GM12878 (cell line): Measurements from ENCODE around the gene STARD10. TPM values are rescaled to one million over a fixed set of nuclear protein-coding genes. Genes with fewer than 3 reads are reported as not detected.
A peak's percentile ranks its signal among the peaks of the same experiment; 100 is the strongest.

Source experiments
- ATAC-seq: fragments of 200-7000 bp; cut with Tn5 transposase; 3 replicates; pipeline ENCODE4 v1.9.1; 2020; ENCODE audit warnings: mild to moderate bottlenecking, moderate library complexity
- Bru-seq: library from RNA; stranded (reverse); fragments of 400-500 nt; gene quantifications from one replicate; lab custom pipeline; 2021; lab: Mats Ljungman, UMichigan
- BruChase-seq, 2 experiments: library from RNA; stranded (reverse); fragments of 400-500 nt; gene quantifications; one replicate each; lab custom pipeline; 2021; lab: Mats Ljungman, UMichigan
- BruUV-seq: library from RNA; stranded (reverse); fragments of 400-500 nt; replicated peaks from 2 replicates; lab custom pipeline; 2021; lab: Mats Ljungman, UMichigan
- CTCF ChIA-PET: fragments of 300-600 bp; sonication (Branson Sonifier 250); formaldehyde crosslinking; extraction: SDS; loops from one replicate; lab custom pipeline; 2021; ENCODE audit warnings: inconsistent platforms; lab: Yijun Ruan, JAX
- POLR2A ChIA-PET: fragments of 350-600 bp; formaldehyde crosslinking; extraction: SDS; loops from one replicate; lab custom pipeline; 2021; ENCODE audit warnings: inconsistent platforms; lab: Charles Lee
- RAD21 ChIA-PET: fragments of 300-600 bp; sonication (Branson Sonifier 250); formaldehyde crosslinking; loops from one replicate; lab custom pipeline; 2023; ENCODE audit warnings: antibody characterized with exemption; ENCODE audit not compliant: unreplicated experiment; lab: Charles Lee
- SMC1A ChIA-PET: fragments of 300-600 bp; sonication (Branson Sonifier 250); formaldehyde crosslinking; loops from one replicate; lab custom pipeline; 2023; ENCODE audit not compliant: unreplicated experiment, uncharacterized antibody; lab: Charles Lee
- DNase-seq: peaks from one replicate; pipeline ENCODE4 v3.0.0-alpha.2; 2011; ENCODE audit warnings: low read depth, low spot score
- FAIRE-seq: peaks from 3 replicates; lab custom pipeline; 2011; peaks lifted over from hg19 to GRCh38; lab: Jason Lieb, UNC
- H2AFZ ChIP-seq: 2 replicates; pipeline ENCODE4 v1.6.0; 2011; ENCODE audit warnings: low read depth, low read length, control low read depth; ENCODE audit not compliant: control insufficient read depth
- H3K27ac ChIP-seq: 2 replicates; pipeline ENCODE4 v1.5.1; 2011; ENCODE audit warnings: control low read depth; ENCODE audit not compliant: control insufficient read depth, insufficient read depth
- H3K27me3 ChIP-seq, 2 experiments: replicated peaks in 1 of 2; 2 replicates each; pipeline versions ENCODE4 v1.6.0 to v1.6.1; 2011; ENCODE audit warnings: low read length in 1 of 2; ENCODE audit not compliant: control insufficient read depth in 2 of 2, insufficient read depth in 2 of 2
- H3K36me3 ChIP-seq, 2 experiments: 2 replicates each; pipeline ENCODE4 v1.5.1; 2011; ENCODE audit warnings: low read length in 1 of 2; ENCODE audit not compliant: control insufficient read depth in 2 of 2, insufficient read depth in 2 of 2
- H3K4me1 ChIP-seq: 2 replicates; pipeline ENCODE4 v1.6.1; 2011; ENCODE audit warnings: mild to moderate bottlenecking, low read length, moderate library complexity, mixed read lengths; ENCODE audit not compliant: control insufficient read depth, insufficient read depth
- H3K4me2 ChIP-seq: 2 replicates; pipeline ENCODE4 v1.6.0; 2011; ENCODE audit warnings: control low read depth; ENCODE audit not compliant: control insufficient read depth, insufficient read depth
- H3K4me3 ChIP-seq: fragments of 200-600 bp; sonication (generic); 2 replicates; pipeline ENCODE4 v1.5.1; 2016
- H3K79me2 ChIP-seq: 2 replicates; pipeline ENCODE4 v1.6.0; 2011; ENCODE audit warnings: low read length; ENCODE audit not compliant: control insufficient read depth, insufficient read depth
- H3K9ac ChIP-seq: 2 replicates; pipeline ENCODE4 v1.8.0; 2011; ENCODE audit warnings: low read length, control low read depth, mixed read lengths; ENCODE audit not compliant: control insufficient read depth, insufficient read depth
- H3K9me3 ChIP-seq: replicated peaks from 3 replicates; pipeline ENCODE4 v1.5.1; 2011; ENCODE audit warnings: mild to moderate bottlenecking, low read length; ENCODE audit not compliant: control insufficient read depth, insufficient read depth
- H4K20me1 ChIP-seq: 2 replicates; pipeline ENCODE4 v1.6.0; 2011; ENCODE audit not compliant: control insufficient read depth, insufficient read depth
- CHD2 ChIP-seq: IDR thresholded peaks from 2 replicates; pipeline ENCODE4 v1.6.1; 2011; ENCODE audit warnings: low read depth, low read length, improper control_type of control experiment, borderline replicate concordance
- PML ChIP-seq: IDR thresholded peaks from 2 replicates; pipeline ENCODE4 v1.6.1; 2012; ENCODE audit warnings: low read length, inconsistent platforms
- RB1 ChIP-seq: fragments of 450-650 bp; formaldehyde crosslinking; IDR thresholded peaks from 2 replicates; pipeline ENCODE4 v1.6.1; 2017; ENCODE audit warnings: mild to moderate bottlenecking, borderline replicate concordance
- RELA ChIP-seq: fragments of 450-650 bp; IDR thresholded peaks from 2 replicates; pipeline ENCODE4 v1.8.0; 2014; ENCODE audit warnings: borderline replicate concordance; ENCODE audit not compliant: partially characterized antibody
- SP1 ChIP-seq: IDR thresholded peaks from one replicate; pipeline ENCODE4 v1.6.1; 2011; ENCODE audit warnings: low read depth, low read length
- TAF1 ChIP-seq: IDR thresholded peaks from 2 replicates; pipeline ENCODE4 v1.6.1; 2011; ENCODE audit warnings: mild to moderate bottlenecking, low read depth, low read length, borderline replicate concordance
- WGBS: methylation state at CpG from one replicate; pipeline ENCODE4 v1.1.6; 2016; ENCODE audit warnings: low lambda C conversion rate; ENCODE audit not compliant: insufficient replicate concordance, insufficient coverage; ENCODE audit errors: missing lambda C conversion rate; 5-methylcytosine and 5-hydroxymethylcytosine counted together
- in situ Hi-C: fragments of 300-500 bp; cut with MboI; formaldehyde crosslinking; loops from 9 replicates; pipeline ENCODE4 v1.14.3; 2018; ENCODE audit warnings: mixed read lengths
- intact Hi-C: fragments of 100-400 bp; cut with micrococcal nuclease; formaldehyde crosslinking; loops from one replicate; pipeline ENCODE4 v1.14.2; 2022; ENCODE audit not compliant: unreplicated experiment
- long read RNA-seq, 2 experiments: library from polyadenylated mRNA; unstranded; transcript quantifications; one replicate each; pipeline ENCODE4 v2.0.0, GENCODE V29; 2019 to 2020
- polyA minus RNA-seq, 3 experiments: library from RNA; depleted of rRNA, polyadenylated mRNA; stranded (reverse); fragments of >200 nt; gene quantifications; 2 replicates each; pipeline ENCODE4 v1.2.3, GENCODE V29; 2011
- polyA plus RNA-seq, 11 experiments: library from polyadenylated mRNA; depleted of rRNA in 4 of 11; unstranded in 6 of 11; stranded (reverse) in 5 of 11; fragments of >200 nt; fragmentation: Nextera tagmentation in 4 of 11; fragmentation: Illumina TruSeq in 1 of 11; extraction: Ambion mirVana in 4 of 11; extraction: Trizol in 1 of 11; gene quantifications; 1 replicate in 1 of 11; 2 replicates in 10 of 11; pipeline versions ENCODE4 v1.2.1 to v1.2.3, GENCODE V29; 2011 to 2016; ENCODE audit warnings: inconsistent platforms in 2 of 11, missing spikeins in 2 of 11, low read depth in 1 of 11
- total RNA-seq, 4 experiments: library from RNA; depleted of rRNA in 3 of 4; stranded (reverse); fragments of >200 nt in 3 of 4; fragmentation: Illumina TruSeq in 1 of 4; extraction: Trizol in 1 of 4; gene quantifications; 2 replicates each; pipeline versions ENCODE4 v1.2.1 to v1.2.3, GENCODE V29; 2013 to 2021
- TF ChIP-seq, protein P1 (sequence below): fragments of 450-650 bp; IDR thresholded peaks from 2 replicates; pipeline ENCODE4 v1.6.1; 2016; ENCODE audit warnings: mild to moderate bottlenecking, moderate library complexity, borderline replicate concordance
- TF ChIP-seq, protein P2 (sequence below): IDR thresholded peaks from 2 replicates; pipeline ENCODE4 v1.6.1; 2011; ENCODE audit warnings: borderline replicate concordance, low read depth, mild to moderate bottlenecking, moderate library complexity, mixed read lengths, low read length; ENCODE audit not compliant: insufficient read depth; ENCODE audit errors: extremely low read length

The STARD10 gene, protein sequence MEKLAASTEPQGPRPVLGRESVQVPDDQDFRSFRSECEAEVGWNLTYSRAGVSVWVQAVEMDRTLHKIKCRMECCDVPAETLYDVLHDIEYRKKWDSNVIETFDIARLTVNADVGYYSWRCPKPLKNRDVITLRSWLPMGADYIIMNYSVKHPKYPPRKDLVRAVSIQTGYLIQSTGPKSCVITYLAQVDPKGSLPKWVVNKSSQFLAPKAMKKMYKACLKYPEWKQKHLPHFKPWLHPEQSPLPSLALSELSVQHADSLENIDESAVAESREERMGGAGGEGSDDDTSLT
- 13.8 and 14.9 TPM in 2 replicates for total RNA-seq (2013; cell fraction: nucleolus; rRNA removed)
- total RNA-seq (2014; rRNA removed) = 29.0 and 29.3 TPM in 2 replicates
- total RNA-seq (2014; rRNA removed; fragmentation: Illumina TruSeq; extraction: Trizol) = 21.7 and 22.2 TPM in 2 replicates
- 24.0 and 29.8 TPM in 2 replicates for total RNA-seq (2021)
- 5.4 TPM for polyA plus RNA-seq (2011; ENCODE audit: low read depth)
- polyA plus RNA-seq (2011; rRNA removed) = 28.0 and 43.2 TPM in 2 replicates
- polyA plus RNA-seq (2011; cell fraction: cytosol; rRNA removed) = 50.3 and 60.8 TPM in 2 replicates
- 34.3 and 35.5 TPM in 2 replicates for polyA plus RNA-seq (2011; cell fraction: nucleus; rRNA removed)
- polyA plus RNA-seq (2012) = 18.6 and 21.8 TPM in 2 replicates
- polyA plus RNA-seq (2014; fragmentation: Illumina TruSeq; extraction: Trizol) = 23.7 and 24.4 TPM in 2 replicates
- polyA plus RNA-seq (2014; fragmentation: Nextera tagmentation; extraction: Ambion mirVana) = under 1 TPM; 0.15 to 0.21 TPM
- 27.8 and 36.3 TPM in 2 replicates for polyA plus RNA-seq (2014; rRNA removed)
- 10 to 100 TPM; 10.3 to 11.4 TPM for polyA plus RNA-seq (2016; fragmentation: Nextera tagmentation; extraction: Ambion mirVana)
- 39.7 and 55.9 TPM in 2 replicates for polyA minus RNA-seq (2011; rRNA and poly(A)+ RNA removed)
- 10.6 and 11.8 TPM in 2 replicates for polyA minus RNA-seq (2011; cell fraction: cytosol; rRNA and poly(A)+ RNA removed)
- polyA minus RNA-seq (2011; cell fraction: nucleus; rRNA and poly(A)+ RNA removed) = 11.7 and 14.1 TPM in 2 replicates
- percentile 68 among the genes with signal in this experiment for Bru-seq, nascent RNA
- BruChase-seq, experiment 1, labeled RNA remaining after a 6-hour chase = percentile 91 among the genes with signal in this experiment
- BruChase-seq, experiment 2, labeled RNA remaining after a 2-hour chase = percentile 83 among the genes with signal in this experiment
- long read RNA-seq, experiment 1, transcript STARD10-201 (7 exons, 1,963 nt) = major isoform, 6 of 16 reads
- long read RNA-seq, experiment 1, partial matches to known transcripts = 0 of 16 reads
- long read RNA-seq, experiment 1, other reads (novel, unspliced or antisense) = 2 of 16 reads
- long read RNA-seq, experiment 2, partial matches to known transcripts = 0 of 1 reads
- long read RNA-seq, experiment 2, other reads (novel, unspliced or antisense) = 0 of 1 reads

DNA sequence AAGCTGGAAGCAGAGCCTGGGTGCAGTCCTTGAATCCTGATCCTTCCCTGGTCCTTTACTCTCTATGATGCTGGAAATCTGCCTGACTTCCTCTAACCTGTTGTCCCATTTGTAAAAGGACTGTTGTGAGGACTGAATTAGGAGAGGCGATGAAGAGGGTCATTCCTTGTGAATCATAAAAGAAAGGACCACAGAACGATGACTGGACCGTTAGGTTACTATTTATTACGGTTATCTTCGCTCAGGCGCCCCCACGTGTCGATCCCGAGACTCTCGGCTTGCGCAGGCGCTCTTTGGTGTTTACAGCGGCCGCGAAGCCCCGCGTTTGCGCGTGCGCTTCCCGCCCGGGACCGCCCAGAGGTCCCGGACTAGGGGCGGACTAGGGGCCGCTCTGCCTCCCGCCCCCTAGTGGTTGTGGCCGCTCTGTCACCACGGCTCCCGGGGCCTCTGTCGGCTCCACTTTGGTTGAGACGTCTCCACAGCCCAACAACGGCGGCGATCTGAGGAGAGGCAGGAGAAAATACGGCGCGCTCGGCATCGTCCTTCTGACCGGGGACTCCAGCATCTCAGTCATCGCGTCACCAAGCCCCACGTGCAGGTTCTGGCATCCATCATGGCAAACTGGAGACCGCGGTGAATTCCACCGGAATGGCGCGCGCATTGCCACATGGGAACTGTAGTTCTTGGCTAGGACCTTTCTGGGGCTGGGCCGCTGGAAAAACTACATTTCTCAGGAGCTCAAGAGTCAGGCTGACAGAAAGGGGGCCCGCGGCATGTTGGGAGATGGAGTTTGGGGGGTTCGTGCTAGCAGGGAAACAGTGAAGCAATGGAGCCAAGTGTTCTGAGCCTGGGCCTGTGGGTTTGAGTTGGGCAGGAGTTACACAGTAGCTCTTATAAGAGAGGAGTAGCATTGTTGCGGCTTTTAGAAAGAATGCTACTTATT, at the start of gene STARD10:
Gene STARD10 (minus strand): TSS at position 623 of the 943 bp plus-strand sequence. CDS start 12,866 bp downstream, outside the sequence.
- Histone ChIP-seq H3K79me2 (no peaks in the 10 kb centered on the region), H2AFZ (peak within 1 kb of the TSS; percentile 98), H3K9me3 (no peaks in the 10 kb centered on the region), H3K36me3 (no peaks in the 10 kb centered on the region), H3K4me3 (peak within 1 kb of the TSS; percentile 66), H3K27me3 (no peaks in the 10 kb centered on the region), H3K9ac (peak within 1 kb of the TSS; percentile 70), H3K4me2 (peak within 1 kb of the TSS; percentile 80), H4K20me1 (no peaks in the 10 kb centered on the region), H3K4me1 (peaks cover 11% of the 10 kb centered on the region), H3K27ac (peak within 1 kb of the TSS; percentile 77)
- peak; percentile 79 for DNase-seq
- ChIA-PET POLR2A (interaction anchor here (0.6 to 4.2 kb wide), 15 partner anchors 12 to 364 kb away, joined by 3 to 46 read pairs (median 4); partner anchors contain the start of genes ARAP1 and ATG16L2), RAD21 (interaction anchor here (0.6 to 10.5 kb wide), 25 partner anchors 11 to 887 kb away, joined by 3 to 256 read pairs (median 5); no protein-coding TSS in a partner anchor), SMC1A (interaction anchor here (0.6 to 4.1 kb wide), 27 partner anchors 10 to 384 kb away, joined by 3 to 185 read pairs (median 5); partner anchors contain the start of gene ATG16L2), CTCF (interaction anchor here (0.6 to 15.0 kb wide), 56 partner anchors 9 to 569 kb away, joined by 3 to 469 read pairs (median 4); partner anchors contain the start of genes ARAP1, ATG16L2 and INPPL1)
- peak; percentile 98 for FAIRE-seq
- 3% methylated on average over 49 of the region's 55 CpGs for WGBS
- in situ Hi-C loops (loop anchor here (10.0 kb wide), 1 partner anchor 69 kb away; no protein-coding TSS in a partner anchor), intact Hi-C loops (loop anchor here (1.0 to 5.0 kb wide), 4 partner anchors 20 to 68 kb away; partner anchors contain the start of gene ARAP1)
- peak; percentile 98 for ATAC-seq
- TSS peak; percentile 92 for BruUV-seq
- no peak for TF ChIP-seq SP1
- TF ChIP-seq, protein P1, sequence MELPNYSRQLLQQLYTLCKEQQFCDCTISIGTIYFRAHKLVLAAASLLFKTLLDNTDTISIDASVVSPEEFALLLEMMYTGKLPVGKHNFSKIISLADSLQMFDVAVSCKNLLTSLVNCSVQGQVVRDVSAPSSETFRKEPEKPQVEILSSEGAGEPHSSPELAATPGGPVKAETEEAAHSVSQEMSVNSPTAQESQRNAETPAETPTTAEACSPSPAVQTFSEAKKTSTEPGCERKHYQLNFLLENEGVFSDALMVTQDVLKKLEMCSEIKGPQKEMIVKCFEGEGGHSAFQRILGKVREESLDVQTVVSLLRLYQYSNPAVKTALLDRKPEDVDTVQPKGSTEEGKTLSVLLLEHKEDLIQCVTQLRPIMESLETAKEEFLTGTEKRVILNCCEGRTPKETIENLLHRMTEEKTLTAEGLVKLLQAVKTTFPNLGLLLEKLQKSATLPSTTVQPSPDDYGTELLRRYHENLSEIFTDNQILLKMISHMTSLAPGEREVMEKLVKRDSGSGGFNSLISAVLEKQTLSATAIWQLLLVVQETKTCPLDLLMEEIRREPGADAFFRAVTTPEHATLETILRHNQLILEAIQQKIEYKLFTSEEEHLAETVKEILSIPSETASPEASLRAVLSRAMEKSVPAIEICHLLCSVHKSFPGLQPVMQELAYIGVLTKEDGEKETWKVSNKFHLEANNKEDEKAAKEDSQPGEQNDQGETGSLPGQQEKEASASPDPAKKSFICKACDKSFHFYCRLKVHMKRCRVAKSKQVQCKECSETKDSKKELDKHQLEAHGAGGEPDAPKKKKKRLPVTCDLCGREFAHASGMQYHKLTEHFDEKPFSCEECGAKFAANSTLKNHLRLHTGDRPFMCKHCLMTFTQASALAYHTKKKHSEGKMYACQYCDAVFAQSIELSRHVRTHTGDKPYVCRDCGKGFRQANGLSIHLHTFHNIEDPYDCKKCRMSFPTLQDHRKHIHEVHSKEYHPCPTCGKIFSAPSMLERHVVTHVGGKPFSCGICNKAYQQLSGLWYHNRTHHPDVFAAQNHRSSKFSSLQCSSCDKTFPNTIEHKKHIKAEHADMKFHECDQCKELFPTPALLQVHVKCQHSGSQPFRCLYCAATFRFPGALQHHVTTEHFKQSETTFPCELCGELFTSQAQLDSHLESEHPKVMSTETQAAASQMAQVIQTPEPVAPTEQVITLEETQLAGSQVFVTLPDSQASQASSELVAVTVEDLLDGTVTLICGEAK = peak; percentile 78; the same call in 1 of the 2 replicates
- peak; percentile 78; the same call in 1 of the 2 replicates for TF ChIP-seq TAF1
- peak; percentile 11; the same call in 1 of the 2 replicates for TF ChIP-seq CHD2
- TF ChIP-seq, protein P2, sequence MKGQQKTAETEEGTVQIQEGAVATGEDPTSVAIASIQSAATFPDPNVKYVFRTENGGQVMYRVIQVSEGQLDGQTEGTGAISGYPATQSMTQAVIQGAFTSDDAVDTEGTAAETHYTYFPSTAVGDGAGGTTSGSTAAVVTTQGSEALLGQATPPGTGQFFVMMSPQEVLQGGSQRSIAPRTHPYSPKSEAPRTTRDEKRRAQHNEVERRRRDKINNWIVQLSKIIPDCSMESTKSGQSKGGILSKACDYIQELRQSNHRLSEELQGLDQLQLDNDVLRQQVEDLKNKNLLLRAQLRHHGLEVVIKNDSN = peak; percentile 43
- peak; percentile 96; the same call in 1 of the 2 replicates for TF ChIP-seq RB1
- TF ChIP-seq PML = peak; percentile 47; the same call in 1 of the 2 replicates
- TF ChIP-seq RELA = peak; percentile 94
